Activated T-cell treated with anti-CD3 and anti-CD28 coated beads, Interleukin-2, amount 50 U/mL, for 24 hours (primary cell): ENCODE measurements around the gene GRM5.
A peak's percentile ranks its signal among the peaks of the same experiment; 100 is the strongest.
"Not testable (repeated sequence)": the region's sequence is repeated elsewhere in the genome, so short reads cannot be mapped to it uniquely, and the experiment has no call there.

ENCODE experiments used
- DNase-seq: peaks from one replicate; pipeline ENCODE4 v3.0.0-alpha.2; 2020
- H3K27ac Mint-ChIP-seq: 2 replicates; pipeline ENCODE4 v1.8.0; 2020; ENCODE audit warnings: mild to moderate bottlenecking, mixed read lengths
- H3K27me3 Mint-ChIP-seq: 2 replicates; pipeline ENCODE4 v1.8.0; 2020; ENCODE audit warnings: mixed read lengths
- H3K36me3 Mint-ChIP-seq: 2 replicates; pipeline ENCODE4 v1.8.0; 2020; ENCODE audit warnings: low read depth, mixed read lengths
- H3K4me1 Mint-ChIP-seq: 2 replicates; pipeline ENCODE4 v1.8.0; 2020; ENCODE audit warnings: low read depth, mixed read lengths
- H3K4me3 Mint-ChIP-seq: 2 replicates; pipeline ENCODE4 v1.8.0; 2020; ENCODE audit warnings: mild to moderate bottlenecking, moderate library complexity, mixed read lengths
- H3K9me3 Mint-ChIP-seq: 2 replicates; pipeline ENCODE4 v1.8.0; 2020; ENCODE audit warnings: mixed read lengths

Gene GRM5

DNA sequence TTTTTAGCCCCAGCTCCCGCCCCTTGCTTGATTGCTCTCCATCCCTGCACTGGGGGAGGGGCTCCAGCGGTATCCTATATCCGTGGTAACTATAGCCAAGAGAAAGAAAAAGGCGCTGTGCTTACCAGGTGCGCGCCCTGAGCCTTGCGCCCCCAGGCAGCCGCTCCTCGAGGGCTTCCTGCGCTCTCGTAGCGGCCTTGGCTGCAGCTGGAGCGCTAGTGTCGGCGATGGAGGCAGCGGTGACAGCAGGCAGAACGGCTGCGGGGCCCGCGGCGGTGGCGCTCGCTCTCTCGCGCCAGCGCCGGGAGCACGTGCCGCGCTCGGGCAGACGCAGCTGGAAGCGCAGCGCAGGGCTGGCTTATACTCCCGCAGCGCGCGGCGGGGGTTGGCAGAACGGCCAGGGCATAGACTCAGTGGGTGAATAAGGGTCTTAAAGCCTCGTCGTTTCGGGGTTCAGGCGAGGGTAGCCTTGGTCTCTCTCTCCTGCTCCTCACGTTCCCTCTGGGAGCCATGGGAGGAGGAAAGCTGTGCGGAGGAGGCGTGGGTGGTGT lies at the start of gene GRM5:
Gene GRM5 (minus strand): TSS at position 332 of the 551 bp plus-strand sequence. CDS start 18,110 bp downstream, outside the sequence.
- peaks cover 58% of the 10 kb centered on the region for H3K27me3 Mint-ChIP-seq
- H3K36me3 Mint-ChIP-seq: not testable (repeated sequence)

DNA sequence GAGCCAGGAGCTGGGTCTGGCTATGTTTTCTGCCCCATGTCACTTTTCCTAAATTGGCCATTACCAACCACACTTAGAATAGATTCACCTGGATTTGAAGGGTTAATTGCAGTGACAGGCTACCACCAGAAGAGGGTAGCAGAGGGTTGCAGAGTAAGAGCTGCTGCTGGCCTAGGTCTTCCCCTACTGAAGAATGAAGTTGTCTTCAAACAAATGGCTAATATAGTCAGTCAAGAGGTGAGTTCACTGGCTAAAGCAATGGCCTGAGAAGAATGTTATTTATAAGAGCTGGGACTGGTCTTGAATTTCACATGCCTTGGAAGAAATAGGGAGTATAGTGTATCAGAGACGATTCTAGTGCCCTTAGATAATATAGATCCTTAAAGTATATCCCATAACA lies 32.2 kb upstream of the GRM5 start:
- H3K9me3 Mint-ChIP-seq, H3K27me3 Mint-ChIP-seq, DNase-seq, H3K36me3 Mint-ChIP-seq, H3K4me1 Mint-ChIP-seq, H3K27ac Mint-ChIP-seq, H3K4me3 Mint-ChIP-seq: not testable (repeated sequence)

More for the DNA sequence above, at the start of gene GRM5:
- H3K4me3 Mint-ChIP-seq, H3K27ac Mint-ChIP-seq, H3K9me3 Mint-ChIP-seq: not testable (repeated sequence)
- peak; percentile 28 for DNase-seq
- peaks cover 15% of the 10 kb centered on the region for H3K4me1 Mint-ChIP-seq

DNA sequence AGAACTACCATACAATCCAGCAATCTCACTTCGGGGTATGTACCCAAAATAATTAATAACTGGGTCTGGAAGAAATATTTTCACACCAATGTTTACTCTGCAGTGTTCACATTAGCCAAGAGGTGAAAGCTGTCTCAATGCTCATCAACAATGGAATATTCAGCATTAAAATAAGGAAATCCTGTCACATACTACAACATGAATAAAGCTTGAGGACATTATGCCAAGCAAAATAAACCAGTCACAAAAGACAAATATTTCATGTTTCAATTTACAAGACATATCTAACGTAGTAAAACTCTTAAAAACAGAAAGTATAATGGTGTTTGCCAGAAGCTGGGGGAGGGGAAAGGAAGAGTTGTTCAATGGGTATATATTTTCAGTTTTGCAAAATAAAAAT lies 28.0 kb upstream of the GRM5 start:
- H3K4me3 Mint-ChIP-seq, H3K4me1 Mint-ChIP-seq, H3K36me3 Mint-ChIP-seq, H3K27ac Mint-ChIP-seq, DNase-seq, H3K27me3 Mint-ChIP-seq: not testable (repeated sequence)
- peaks cover 12% of the 10 kb centered on the region for H3K9me3 Mint-ChIP-seq

DNA sequence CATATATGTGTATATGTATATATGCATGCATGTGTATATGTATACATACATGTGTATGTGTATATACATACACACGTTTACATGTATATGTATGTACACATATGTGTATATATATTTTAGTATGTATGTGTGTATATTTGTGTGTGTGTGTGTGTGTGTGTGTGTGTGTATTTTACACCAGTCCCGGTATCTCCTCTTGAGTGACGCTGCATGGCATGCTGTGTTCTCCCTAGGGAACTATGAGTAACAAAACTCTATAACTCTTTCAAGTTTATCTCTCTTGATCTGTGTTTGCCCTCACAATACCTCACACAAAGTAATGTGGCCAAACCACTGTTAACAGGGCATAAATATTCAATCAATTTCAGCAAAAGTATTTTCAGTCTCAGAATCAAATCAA lies 19.2 kb upstream of the GRM5 start:
- H3K36me3 Mint-ChIP-seq, DNase-seq, H3K27me3 Mint-ChIP-seq, H3K4me1 Mint-ChIP-seq, H3K27ac Mint-ChIP-seq, H3K4me3 Mint-ChIP-seq: not testable (repeated sequence)
- peaks cover 14% of the 10 kb centered on the region for H3K9me3 Mint-ChIP-seq

DNA sequence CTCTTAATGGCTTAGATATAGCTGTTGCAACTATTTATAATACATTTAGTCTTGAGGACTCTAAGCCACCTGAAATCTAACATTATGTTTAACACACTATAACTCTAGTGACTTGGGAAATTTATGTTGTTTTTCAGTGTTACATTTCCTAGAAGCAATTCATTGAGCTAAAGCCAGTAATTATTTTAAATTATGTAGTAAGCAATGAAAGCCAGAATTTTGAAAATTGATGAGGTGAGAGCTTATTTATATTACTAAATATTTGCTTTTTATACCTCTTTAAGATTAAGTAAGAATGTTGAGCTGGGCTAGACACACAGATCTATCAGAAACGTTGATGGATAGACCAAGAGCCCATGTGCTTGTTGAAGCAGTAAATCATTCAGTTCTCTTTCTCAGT lies 5.1 kb upstream of the GRM5 start:
- DNase-seq, H3K27ac Mint-ChIP-seq, H3K4me3 Mint-ChIP-seq, H3K9me3 Mint-ChIP-seq, H3K4me1 Mint-ChIP-seq, H3K36me3 Mint-ChIP-seq: not testable (repeated sequence)
- H3K27me3 Mint-ChIP-seq: peaks cover 18% of the 10 kb centered on the region

DNA sequence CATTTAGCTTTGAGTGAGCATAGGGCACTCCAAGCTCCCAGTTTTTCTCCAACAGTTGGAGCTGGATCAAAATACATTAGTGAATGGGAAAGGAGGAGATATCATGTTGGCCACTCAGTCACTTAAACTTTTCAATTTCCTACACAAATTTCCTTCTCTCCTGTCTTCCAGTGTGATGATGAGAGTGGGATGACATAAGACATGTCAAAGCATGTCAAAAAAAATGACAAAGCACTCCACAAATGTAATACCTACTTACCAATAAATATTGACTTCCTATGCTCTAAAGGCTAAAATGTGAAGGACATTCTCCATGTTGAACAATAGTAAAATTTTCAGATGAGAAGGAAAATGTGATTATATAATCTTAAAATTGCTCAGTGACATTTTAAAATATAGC lies 1.5 kb upstream of the GRM5 start:
- no peak for DNase-seq
- peaks cover 52% of the 10 kb centered on the region for H3K27me3 Mint-ChIP-seq
- H3K4me3 Mint-ChIP-seq: no peak overlapping the region
- peaks cover 15% of the 10 kb centered on the region for H3K4me1 Mint-ChIP-seq
- no peaks in the 10 kb centered on the region for H3K9me3 Mint-ChIP-seq
- H3K27ac Mint-ChIP-seq: no peak overlapping the region
- H3K36me3 Mint-ChIP-seq: no peaks in the 10 kb centered on the region

DNA sequence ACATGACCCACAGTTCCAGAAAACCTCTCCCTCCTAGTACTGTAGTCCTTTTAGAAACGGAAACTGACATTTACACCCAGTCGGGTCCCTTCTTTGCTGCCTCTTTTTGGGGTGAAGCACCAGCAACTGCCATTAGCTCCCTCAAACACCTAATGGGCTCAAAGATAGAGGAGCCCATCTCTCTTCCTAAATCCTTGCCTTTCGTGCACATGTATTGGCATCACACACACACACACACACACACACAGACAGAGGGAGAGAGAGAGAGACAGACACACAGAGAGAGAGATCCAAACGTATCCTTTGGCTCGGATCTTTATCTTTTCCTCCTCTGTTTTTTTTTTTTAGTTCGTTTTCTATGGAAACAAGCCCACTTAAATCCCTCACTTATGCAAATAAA lies 716 bp downstream of the GRM5 start:
- H3K4me3 Mint-ChIP-seq: no peak overlapping the region
- H3K36me3 Mint-ChIP-seq: no peaks in the 10 kb centered on the region
- H3K27ac Mint-ChIP-seq: no peak overlapping the region
- H3K4me1 Mint-ChIP-seq: peaks cover 15% of the 10 kb centered on the region
- peaks cover 58% of the 10 kb centered on the region for H3K27me3 Mint-ChIP-seq
- no peaks in the 10 kb centered on the region for H3K9me3 Mint-ChIP-seq
- no peak for DNase-seq

DNA sequence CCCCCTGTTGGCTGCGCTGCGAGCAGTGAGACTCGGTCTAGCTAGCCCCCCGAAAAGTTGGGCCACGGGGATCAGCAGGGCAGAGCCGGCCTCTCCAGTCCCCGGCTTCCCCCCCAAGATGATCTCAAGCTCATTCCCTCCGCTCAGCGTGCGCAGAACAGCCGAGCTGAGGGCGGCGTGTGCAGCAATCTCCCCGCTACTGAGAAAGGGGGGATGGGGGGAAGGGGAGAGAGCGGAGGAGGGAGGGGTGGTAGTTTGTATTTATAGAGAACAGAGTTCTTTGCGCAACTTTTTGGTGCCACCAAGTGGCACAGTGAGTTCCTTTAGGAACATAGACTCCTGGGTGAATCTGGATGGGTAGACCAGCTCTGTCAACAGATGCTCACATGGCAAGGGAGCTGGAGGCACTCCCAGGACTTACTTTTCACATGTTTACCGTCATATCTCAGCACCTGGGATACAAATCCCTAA lies 2.3 kb downstream of the GRM5 start:
- not testable (repeated sequence) for H3K36me3 Mint-ChIP-seq, H3K9me3 Mint-ChIP-seq, H3K4me3 Mint-ChIP-seq, H3K27ac Mint-ChIP-seq, DNase-seq
- Mint-ChIP-seq H3K27me3 (peaks cover 58% of the 10 kb centered on the region), H3K4me1 (peaks cover 15% of the 10 kb centered on the region)

DNA sequence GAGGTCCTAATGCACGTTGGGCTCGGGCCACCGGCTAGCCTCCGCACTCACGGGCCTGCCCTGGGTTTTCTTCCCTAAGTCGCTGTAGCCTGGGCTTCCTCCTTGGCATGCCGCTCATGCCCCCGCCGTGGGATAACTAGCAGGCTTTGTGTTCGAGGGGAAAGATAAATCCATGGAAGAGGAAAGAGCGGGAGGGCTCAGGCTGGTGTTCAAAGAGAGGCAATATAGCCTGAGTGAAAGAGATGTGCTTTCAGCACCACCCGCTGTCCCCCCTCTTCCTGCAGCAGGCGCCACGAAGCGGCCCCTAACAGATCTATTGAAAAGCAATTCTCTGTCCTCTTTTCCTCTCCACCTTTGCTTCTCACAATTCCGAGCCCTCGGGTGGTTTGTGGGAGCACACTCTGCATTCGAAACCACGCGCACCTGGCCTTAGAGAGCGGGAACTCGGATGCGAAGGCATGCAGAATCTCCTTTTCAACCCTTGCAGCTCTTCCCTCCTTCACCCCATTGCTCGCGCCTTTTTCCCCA lies 2.9 kb downstream of the GRM5 start:
- not testable (repeated sequence) for H3K36me3 Mint-ChIP-seq, H3K9me3 Mint-ChIP-seq, DNase-seq, H3K27ac Mint-ChIP-seq, H3K4me3 Mint-ChIP-seq
- H3K27me3 Mint-ChIP-seq: peaks cover 56% of the 10 kb centered on the region
- peaks cover 15% of the 10 kb centered on the region for H3K4me1 Mint-ChIP-seq

DNA sequence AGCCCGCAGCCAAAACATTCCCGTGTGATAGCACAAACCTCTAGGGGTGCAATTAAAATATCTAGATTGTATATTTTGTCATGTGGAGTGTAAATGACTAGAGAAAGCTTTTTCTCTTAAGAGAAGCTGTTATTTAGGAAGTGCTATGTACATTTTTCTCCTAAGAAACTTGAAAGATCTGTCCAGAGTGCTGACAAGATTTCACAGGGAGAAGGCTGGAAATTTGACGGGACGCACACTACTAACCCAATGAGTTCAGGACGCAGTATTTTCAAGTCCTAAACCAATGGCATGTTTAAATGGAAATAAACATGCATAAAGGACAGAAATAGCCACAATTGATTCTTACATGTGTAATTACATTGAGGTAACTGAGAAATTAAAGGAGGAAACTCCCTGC lies 3.9 kb downstream of the GRM5 start:
- H3K4me3 Mint-ChIP-seq, H3K36me3 Mint-ChIP-seq, DNase-seq, H3K9me3 Mint-ChIP-seq, H3K27ac Mint-ChIP-seq: not testable (repeated sequence)
- Mint-ChIP-seq H3K27me3 (peaks cover 49% of the 10 kb centered on the region), H3K4me1 (peaks cover 15% of the 10 kb centered on the region)

DNA sequence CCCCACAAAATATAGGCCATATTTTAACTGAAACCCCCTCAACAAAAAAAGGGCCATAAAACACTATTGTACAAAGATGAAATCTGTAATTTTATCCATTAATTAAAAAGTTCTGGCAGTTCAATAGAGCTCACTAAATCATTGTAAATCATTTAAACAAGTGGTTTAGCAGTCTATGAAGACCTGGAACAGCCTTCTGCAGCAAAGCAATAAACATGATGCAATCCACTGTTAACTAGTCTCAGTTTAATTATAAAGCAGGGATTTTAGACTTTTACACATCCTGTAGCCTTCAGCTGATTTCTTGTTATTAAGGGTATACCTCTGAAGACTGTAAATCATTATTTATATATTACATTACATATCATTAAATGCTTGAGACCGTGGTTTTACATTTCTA lies 8.4 kb downstream of the GRM5 start:
- not testable (repeated sequence) for H3K27me3 Mint-ChIP-seq, H3K4me1 Mint-ChIP-seq, H3K4me3 Mint-ChIP-seq, H3K36me3 Mint-ChIP-seq, H3K27ac Mint-ChIP-seq, H3K9me3 Mint-ChIP-seq, DNase-seq

DNA sequence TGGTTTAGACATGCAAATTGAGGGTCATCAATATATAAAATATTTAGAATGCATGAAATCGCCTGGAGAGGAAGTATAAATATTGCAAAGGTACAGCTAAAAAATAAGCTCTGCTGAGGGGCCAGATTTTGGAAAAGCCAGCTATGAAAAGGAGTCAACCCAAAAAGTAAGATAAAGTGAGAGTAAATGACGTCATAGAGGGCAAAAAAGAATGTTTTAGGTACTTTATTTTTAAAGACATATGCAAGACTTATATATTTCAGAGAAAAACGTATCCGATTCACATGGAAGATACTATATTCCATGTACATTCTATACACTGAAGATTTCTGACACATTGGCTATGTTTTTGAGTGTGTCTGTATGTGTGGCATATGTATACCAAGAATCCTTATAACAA lies 13.6 kb downstream of the GRM5 start:
- DNase-seq: no peak
- Mint-ChIP-seq H3K36me3 (no peaks in the 10 kb centered on the region), H3K4me3 (no peak overlapping the region), H3K9me3 (peaks cover 3% of the 10 kb centered on the region), H3K27ac (no peak overlapping the region), H3K27me3 (peaks cover 2% of the 10 kb centered on the region), H3K4me1 (no peaks in the 10 kb centered on the region)

DNA sequence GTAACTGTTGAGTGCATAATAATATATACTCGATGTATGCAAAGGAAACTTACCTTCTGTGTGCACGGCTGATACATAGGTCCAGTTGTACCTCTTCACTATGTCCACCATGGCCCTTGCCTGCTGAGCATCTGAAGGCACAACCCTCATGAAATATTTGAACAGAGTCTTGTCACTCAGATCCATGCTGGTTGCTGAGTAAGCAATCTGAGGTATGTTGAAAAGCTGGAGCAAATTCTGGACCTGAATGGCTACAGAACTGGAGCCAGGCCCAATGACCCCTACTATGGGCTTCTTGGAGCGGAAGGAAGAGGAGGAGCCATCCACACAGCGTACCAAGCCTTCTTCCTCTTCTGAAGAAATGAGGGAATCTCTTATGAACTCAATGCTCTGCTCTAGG lies 18.6 kb downstream of the GRM5 start:
- H3K27ac Mint-ChIP-seq, H3K4me1 Mint-ChIP-seq: not testable (repeated sequence)

DNA sequence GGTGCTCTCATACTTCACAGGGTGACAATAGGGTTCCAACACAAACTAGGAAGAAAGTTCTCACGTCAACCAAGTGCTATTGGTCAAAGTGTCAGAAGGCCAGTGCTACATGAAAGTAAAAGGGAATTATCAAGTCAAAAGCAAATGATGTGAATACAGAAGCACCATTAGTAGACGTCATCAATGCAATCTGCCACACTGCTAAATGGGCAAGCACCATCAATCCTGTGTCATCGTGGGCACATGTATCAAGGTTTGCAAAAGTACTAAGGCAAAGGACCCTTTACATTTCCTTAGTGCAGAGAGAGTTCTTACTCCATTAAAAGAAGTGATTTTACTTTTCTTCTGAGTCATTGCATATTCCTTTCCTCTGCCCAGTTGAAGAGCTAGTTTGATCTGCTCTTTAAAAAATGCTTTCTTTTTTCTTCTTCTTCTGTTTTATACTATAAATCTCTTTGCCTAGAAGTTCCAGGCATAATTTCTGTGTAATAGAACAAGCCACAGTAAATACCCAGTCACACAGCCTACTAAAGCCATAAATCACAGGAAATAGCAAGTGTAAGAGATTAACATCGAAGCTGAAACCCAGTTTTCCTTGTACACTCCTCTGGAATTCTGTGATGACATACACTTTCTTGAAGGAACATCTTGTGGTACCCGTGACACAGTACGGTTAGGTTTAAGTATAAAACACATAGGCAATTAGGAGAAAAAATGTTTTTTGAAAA lies 21.8 kb downstream of the GRM5 start:
- not testable (repeated sequence) for DNase-seq, H3K4me1 Mint-ChIP-seq, H3K27ac Mint-ChIP-seq, H3K9me3 Mint-ChIP-seq, H3K4me3 Mint-ChIP-seq, H3K36me3 Mint-ChIP-seq, H3K27me3 Mint-ChIP-seq

More for the DNA sequence above, 18.6 kb downstream of the GRM5 start:
- H3K4me3 Mint-ChIP-seq, H3K9me3 Mint-ChIP-seq, DNase-seq, H3K36me3 Mint-ChIP-seq, H3K27me3 Mint-ChIP-seq: not testable (repeated sequence)

DNA sequence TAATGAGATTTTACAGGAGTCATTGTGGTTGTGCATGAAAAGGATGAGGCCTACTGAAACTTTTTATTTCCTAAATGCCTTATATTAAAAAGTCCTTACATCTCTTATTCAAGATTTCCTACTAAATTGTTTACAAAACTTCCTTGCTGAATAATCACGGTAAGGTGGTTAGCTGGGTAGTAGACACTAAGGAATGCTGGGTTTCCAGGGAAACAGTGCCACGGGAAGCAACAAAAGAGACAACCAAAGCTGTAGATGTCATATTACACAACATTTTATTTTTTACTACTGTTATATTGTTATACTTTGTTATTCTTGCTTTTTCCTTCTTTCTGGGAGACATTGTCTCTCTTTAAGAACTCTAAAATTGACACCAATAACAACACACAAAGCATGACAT lies 36.1 kb downstream of the GRM5 start:
- H3K4me1 Mint-ChIP-seq, H3K36me3 Mint-ChIP-seq, H3K27me3 Mint-ChIP-seq, H3K27ac Mint-ChIP-seq, DNase-seq, H3K4me3 Mint-ChIP-seq, H3K9me3 Mint-ChIP-seq: not testable (repeated sequence)
